ENCODE measurements around the gene HECTD3.
"Not testable (repeated sequence)": the region's sequence is repeated elsewhere in the genome, so short reads cannot be mapped to it uniquely, and the experiment has no call there.

- not testable (repeated sequence) for TF ChIP-seq SIN3A, SRF (IDR thresholded peaks at IDR 0.05; ENCODE audit: low read depth)
Measured at GRCh38 chr1:44957566-44957965, 53.6 kb downstream of the HECTD3 start.

All from HCT116 (cell line).